GM18909 (cell line): ENCODE measurements around the gene GARIN5B.

Experiments
- ATAC-seq: cut with Tn5 transposase; IDR thresholded peaks from one replicate; pipeline ENCODE4 v1.9.1; 2021; ENCODE audit warnings: mild to moderate bottlenecking; ENCODE audit not compliant: unreplicated experiment, poor library complexity

Gene GARIN5B

DNA sequence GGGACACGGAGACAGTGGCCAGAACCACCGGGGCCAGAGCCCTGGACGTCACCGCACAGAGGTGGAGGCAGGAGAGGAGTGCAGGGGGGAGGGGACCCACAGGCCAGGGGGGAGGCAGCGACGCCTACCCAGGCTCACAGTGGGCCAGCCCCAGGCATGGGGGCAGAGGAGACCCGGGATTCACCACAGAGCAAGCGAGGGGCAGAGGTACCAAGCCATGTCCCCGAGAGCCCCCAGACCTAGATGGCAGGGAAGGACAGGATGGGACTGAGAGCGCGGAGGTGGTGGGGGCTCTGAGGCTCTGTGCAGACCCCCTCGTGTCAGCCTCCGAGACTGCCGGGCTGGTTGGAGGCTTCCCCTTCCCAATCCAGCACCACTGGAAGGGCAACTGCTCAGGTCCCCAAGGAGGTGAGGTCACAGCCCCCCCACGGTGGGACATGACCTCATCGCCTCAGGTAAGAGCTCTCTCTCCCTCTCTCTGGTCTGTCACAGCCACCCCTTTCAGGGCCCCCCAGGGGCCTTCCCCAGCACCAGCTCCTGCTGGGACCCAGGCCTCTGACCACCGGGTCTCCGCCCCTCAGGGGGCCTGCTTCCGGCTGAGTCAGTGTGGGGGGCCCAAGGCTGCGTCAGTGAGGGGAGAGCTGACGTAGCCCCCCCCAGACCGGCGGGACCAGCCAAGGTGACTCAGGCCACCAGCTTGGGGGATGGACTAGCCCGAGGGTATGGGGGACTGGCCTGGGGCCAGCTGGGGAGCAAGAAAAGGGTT lies 9.4 kb upstream of the GARIN5B start:
- ATAC-seq = no peak

- no peak for ATAC-seq
Observed at GRCh38 chr19:55370305-55370988, 7.4 kb upstream of the GARIN5B start, which contains the start of gene IL11. TSS of gene IL11 (minus strand) at chr19:55370463. CDS start at chr19:55370310, 153 bp downstream.

GRCh38 chr19:55369653-55370304 lies 6.7 kb upstream of the GARIN5B start:
- ATAC-seq = no peak

DNA sequence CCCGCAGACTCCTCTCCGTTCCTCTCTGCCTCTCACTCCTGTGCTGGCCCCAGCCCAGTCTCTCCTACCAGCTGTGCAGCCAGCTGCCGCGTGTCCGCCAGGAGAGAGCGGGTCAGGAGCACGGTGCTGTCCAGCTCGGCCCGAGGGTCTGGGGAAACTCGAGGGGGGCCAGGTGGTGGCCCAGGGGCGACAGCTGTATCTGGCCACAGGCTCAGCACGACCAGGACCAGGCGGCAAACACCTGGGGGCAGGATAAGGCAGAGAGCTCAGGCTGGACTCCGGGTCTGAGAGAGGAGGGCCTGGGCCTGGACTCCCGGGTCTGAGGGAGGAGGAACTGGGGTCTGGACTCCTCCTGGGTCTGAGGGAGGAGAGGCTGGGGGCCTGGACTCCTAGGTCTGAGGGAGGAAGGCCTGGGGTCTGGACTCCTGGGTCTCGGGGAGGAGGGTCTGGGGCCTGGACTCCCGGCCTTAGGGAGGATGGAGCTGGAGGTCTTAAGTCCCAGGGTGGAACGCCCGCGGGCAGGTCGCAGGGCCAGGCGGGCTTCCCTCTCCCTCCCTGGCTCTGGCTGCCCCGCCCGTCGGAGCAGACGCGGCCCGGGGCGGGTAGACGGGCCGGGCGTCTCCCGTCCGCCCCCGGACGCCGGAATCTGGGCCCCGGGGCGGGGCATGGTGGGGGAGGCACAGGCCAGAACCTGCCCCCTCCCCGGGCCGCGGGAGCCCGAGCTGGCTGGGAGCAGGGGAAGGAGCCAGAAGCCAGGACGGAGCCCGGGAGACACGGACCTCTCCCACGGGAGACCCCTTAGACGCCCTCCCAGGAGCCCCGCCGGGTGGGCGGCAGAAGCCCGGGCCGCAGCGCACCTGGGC lies 5.9 kb upstream of the GARIN5B start:
- no peak for ATAC-seq

GRCh38 chr19:55368106-55368505 lies 5.0 kb upstream of the GARIN5B start:
- ATAC-seq = no peak

DNA sequence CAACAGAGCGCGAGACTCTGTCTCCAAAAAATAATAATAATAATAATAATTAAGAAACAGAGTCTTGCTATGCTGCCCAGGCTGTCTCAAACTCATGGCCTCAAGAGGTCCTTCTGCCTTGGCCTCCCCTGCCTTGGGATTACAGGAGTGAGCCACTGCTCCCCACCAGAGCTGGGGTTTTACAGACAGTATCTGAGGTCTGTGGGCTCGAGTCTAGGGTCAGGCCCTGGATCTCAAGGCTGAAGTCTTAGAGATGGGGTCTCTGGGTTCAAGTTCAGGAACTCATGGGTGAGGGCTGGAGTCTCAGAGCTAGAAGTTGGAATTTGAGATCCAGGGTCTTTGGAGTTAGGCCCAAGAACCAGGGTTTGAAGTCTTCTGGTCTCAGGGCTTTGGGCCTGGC lies 3.7 kb upstream of the GARIN5B start:
- ATAC-seq = no peak

- ATAC-seq = no peak
Observed at GRCh38 chr19:55365964-55366363, 2.9 kb upstream of the GARIN5B start.

GRCh38 chr19:55365245-55365644 lies 2.2 kb upstream of the GARIN5B start:
- no peak for ATAC-seq

GRCh38 chr19:55362174-55362989 lies 678 bp downstream of the GARIN5B start:
- ATAC-seq = no peak

DNA sequence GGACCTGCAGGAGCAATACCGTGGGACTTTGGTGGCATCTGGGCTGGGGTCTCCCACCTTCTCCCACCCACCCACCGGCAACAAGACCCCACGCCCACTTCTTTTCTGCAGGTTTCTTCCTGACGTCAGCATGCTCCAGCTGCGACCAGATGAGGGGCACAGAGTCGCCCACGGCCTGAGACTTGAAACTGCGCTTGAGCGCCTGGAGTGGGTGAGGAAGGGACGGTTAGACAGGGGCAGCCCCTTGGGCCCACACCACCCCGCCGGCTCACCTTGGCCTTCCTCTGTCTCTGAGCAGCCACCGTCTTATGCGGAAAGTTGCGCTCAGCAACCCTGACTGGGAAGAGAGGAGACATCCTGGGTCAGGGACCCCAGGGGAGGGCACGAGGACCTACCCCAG lies 2.2 kb downstream of the GARIN5B start:
- ATAC-seq = no peak

DNA sequence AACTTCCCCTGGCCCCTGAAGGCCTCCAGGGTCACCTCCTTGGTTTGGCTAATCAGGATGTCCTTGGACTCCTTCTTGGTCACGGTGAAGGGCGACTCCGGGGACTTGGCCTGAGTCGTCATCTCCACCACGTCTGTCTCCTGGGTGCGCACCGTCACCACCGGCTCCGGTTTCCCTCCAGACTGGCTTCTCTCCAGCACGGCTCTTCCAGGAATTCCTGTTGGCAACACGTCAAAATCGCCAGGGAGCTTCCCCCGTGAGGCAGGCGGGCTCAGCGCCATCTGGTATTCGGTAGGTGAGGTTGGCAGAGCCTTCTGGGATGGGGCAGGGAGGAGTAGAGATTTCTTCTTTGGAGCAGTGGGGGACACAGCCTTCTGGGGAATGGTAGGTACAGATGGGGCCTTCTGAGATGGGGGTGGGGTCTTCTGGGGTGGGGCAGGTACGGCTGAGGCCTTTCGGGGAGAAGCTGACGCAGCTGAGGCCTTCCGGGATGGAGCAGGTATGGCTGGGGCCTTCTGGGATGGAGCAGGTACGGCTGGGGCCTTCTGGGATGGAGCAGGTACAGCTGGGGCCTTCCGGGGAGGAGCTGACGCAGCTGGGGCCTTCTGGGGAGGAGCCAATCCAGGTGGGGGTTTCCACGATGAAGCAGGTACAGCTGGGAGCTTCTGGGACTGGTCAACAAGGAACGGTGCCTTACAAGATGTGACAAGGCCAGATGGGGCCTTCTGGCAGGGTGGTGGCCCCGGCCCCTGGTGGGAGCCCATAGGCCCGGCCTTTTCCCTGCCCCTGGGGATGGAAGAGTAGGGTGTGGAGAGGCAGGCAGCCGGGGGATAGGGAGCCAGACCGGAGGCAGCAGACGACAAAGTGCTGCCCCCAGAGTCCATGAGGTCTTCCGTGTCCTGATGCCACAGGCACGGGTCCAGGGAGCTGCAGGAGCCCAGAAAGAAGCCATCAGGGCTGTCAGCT lies 3.8 kb downstream of the GARIN5B start:
- no peak for ATAC-seq

GRCh38 chr19:55358493-55358892 lies 4.6 kb downstream of the GARIN5B start:
- no peak for ATAC-seq

- no peak for ATAC-seq
Observed at GRCh38 chr19:55355213-55355821, 7.7 kb downstream of the GARIN5B start.

DNA sequence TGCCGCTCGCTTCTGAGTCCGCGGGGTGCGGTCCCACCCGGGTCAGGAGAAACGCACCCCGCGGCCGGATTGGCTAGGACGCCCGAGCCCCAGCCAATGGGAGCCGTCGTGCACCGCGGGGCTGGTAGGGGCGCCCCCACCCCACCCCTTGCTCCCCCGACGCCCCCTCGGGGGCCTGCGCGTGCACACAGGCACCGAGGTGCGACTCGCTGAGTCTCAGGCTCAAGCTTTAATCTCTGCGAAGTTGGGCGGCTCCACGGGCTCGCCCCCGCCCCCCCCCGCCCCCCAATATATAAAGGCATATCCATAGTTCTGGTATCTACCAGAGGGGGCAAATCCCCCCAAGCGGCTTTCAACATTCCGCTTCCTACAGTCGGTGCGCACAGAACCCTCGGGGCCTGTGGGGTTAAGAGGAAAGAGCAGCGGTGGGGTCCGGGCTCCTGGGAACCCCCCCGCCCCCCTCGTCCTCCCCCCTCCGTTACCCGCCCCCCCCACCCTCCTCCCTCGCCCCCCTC lies 8.3 kb downstream of the GARIN5B start, which contains the start of gene COX6B2:
TSS of gene COX6B2 (minus strand) at position 22 of the 515 bp plus-strand sequence. CDS start 198 bp downstream, outside the sequence.
- ATAC-seq = no peak

DNA sequence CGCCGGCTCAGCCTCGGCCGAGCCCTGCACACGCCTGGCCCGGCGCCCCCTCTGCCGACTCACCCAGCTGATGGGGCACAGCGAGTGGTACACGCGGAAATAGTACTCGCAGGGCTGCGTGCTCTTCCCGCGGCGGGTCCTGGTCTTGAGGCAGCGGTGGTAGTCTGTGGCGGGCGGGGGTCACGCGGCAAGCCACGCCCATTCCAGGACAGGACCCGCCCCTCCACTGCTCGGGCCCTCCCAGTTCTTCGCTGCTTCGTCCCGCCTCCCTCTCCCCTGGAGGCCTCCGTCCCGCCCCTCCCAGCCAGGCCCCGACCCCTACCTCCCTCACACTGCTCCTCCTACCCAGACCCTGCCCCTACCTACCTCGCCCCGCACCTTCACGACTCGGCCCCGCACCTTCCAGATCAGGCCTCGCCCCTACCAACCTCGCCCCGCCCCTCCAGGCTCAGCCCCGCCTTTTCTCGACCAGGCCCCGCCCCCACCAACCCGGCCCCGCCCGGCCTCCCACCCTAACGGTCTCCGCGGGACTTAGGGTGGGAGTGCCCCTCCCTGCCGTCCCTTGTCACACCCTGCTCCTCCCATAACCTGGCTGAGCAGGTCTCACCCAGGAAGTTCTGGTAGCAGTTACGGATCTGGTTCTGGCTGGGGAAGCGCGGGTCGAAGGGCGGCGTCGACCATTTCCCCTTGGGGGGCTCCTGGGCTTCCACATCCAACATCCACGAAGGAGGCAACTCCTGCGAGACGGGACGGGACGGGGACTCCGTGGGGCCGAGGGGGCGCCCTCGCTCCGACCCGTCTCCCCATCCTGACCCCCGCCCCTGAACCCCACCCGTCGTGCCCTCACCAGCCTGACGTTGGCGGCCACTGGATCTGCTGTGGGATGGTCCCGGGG lies 9.0 kb downstream of the GARIN5B start:
- no peak for ATAC-seq

GRCh38 chr19:55353356-55353802 lies 9.7 kb downstream of the GARIN5B start:
- ATAC-seq = no peak
